ENCODE data around the gene LEP. TPM values are rescaled to one million over a fixed set of nuclear protein-coding genes. Genes with fewer than 3 reads are reported as not detected.

LEP gene
- total RNA-seq = not detected

GRCh38 chr7:128240696-128241386, at the start of gene LEP:
Gene LEP (plus strand): TSS chr7:128241278. CDS start chr7:128252019, 10,741 bp downstream.
- no peaks in the 10 kb centered on the region for H3K36me3 ChIP-seq
- intact Hi-C loops (cut with DNase I; ENCODE audit: low total_unique reads) = no loop called here
- H3K4me3 ChIP-seq = no peak within 1 kb of the TSS
- H3K9me3 ChIP-seq = no peaks in the 10 kb centered on the region
- TF ChIP-seq POLR2A (IDR thresholded peaks at IDR 0.05) (no peak), CTCF (IDR thresholded peaks at IDR 0.05) (no peak)
- peaks cover 0 to 4% of the 10 kb centered on the region in 2 donors for H3K27me3 ChIP-seq
- H3K27ac ChIP-seq = no peak within 1 kb of the TSS
- H3K4me1 ChIP-seq = no peaks in the 10 kb centered on the region
- no peak for DNase-seq

GRCh38 chr7:128192497-128193142, 48.5 kb upstream of the LEP start:
- Histone ChIP-seq H3K27me3 (no peaks in the 10 kb centered on the region), H3K9me3 (peaks cover 0 to 12% of the 10 kb centered on the region in 2 donors), H3K36me3 (no peaks in the 10 kb centered on the region), H3K4me1 (no peaks in the 10 kb centered on the region), H3K27ac (no peak overlapping the region), H3K4me3 (no peak overlapping the region)
- intact Hi-C loops (cut with DNase I; ENCODE audit: low total_unique reads) = no loop called here
- no peak for DNase-seq
- TF ChIP-seq POLR2A (IDR thresholded peaks at IDR 0.05) (no peak), CTCF (IDR thresholded peaks at IDR 0.05) (no peak)

- no peak for DNase-seq
- Histone ChIP-seq H3K4me1 (no peaks in the 10 kb centered on the region), H3K4me3 (no peak overlapping the region), H3K27me3 (no peaks in the 10 kb centered on the region), H3K36me3 (no peaks in the 10 kb centered on the region), H3K27ac (no peak overlapping the region), H3K9me3 (peaks cover 0 to 12% of the 10 kb centered on the region in 2 donors)
- TF ChIP-seq POLR2A (IDR thresholded peaks at IDR 0.05) (no peak), CTCF (IDR thresholded peaks at IDR 0.05) (no peak)
- intact Hi-C loops (cut with DNase I; ENCODE audit: low total_unique reads) = no loop called here
Measured at GRCh38 chr7:128194533-128195282, 46.4 kb upstream of the LEP start.

GRCh38 chr7:128197589-128197988, 43.5 kb upstream of the LEP start:
- no peaks in the 10 kb centered on the region for H3K4me1 ChIP-seq
- H3K36me3 ChIP-seq = no peaks in the 10 kb centered on the region
- H3K9me3 ChIP-seq = peaks cover 0 to 12% of the 10 kb centered on the region in 2 donors
- peaks cover 3 to 14% of the 10 kb centered on the region in 2 donors for H3K27me3 ChIP-seq
- intact Hi-C loops (cut with DNase I; ENCODE audit: low total_unique reads) = no loop called here
- no peak overlapping the region for H3K27ac ChIP-seq
- no peak for DNase-seq
- TF ChIP-seq POLR2A (IDR thresholded peaks at IDR 0.05) (no peak), CTCF (IDR thresholded peaks at IDR 0.05) (no peak)
- H3K4me3 ChIP-seq = no peak overlapping the region

Data from uterus (tissue), 4 donors.